ENCODE data around the gene BTBD6.

The BTBD6 gene
- long read RNA-seq, donor 1, transcript BTBD6-203 (4 exons, 2,176 nt) = major isoform, 14 of 27 reads
- long read RNA-seq, donor 1, partial matches to known transcripts = 7 of 27 reads
- long read RNA-seq, donor 1, other reads (novel, unspliced or antisense) = 0 of 27 reads
- long read RNA-seq, donor 2, transcript BTBD6-203 (4 exons, 2,176 nt) = major isoform, 12 of 14 reads
- long read RNA-seq, donor 2, partial matches to known transcripts = 0 of 14 reads
- long read RNA-seq, donor 2, other reads (novel, unspliced or antisense) = 0 of 14 reads
- long read RNA-seq, donor 3, transcript BTBD6-203 (4 exons, 2,176 nt) = major isoform, 10 of 12 reads
- long read RNA-seq, donor 3, partial matches to known transcripts = 0 of 12 reads
- long read RNA-seq, donor 3, other reads (novel, unspliced or antisense) = 0 of 12 reads
- long read RNA-seq, donor 4, transcript BTBD6-203 (4 exons, 2,176 nt) = major isoform, 16 of 22 reads
- long read RNA-seq, donor 4, partial matches to known transcripts = 0 of 22 reads
- long read RNA-seq, donor 4, other reads (novel, unspliced or antisense) = 0 of 22 reads
- long read RNA-seq, donor 5, transcript BTBD6-203 (4 exons, 2,176 nt) = major isoform, 22 of 27 reads
- long read RNA-seq, donor 5, partial matches to known transcripts = 0 of 27 reads
- long read RNA-seq, donor 5, other reads (novel, unspliced or antisense) = 0 of 27 reads
- long read RNA-seq, donor 6, transcript BTBD6-204 (3 exons, 2,195 nt) = minor isoform, 7 of 25 reads
- long read RNA-seq, donor 6, transcript BTBD6-203 (4 exons, 2,176 nt) = major isoform, 14 of 25 reads
- long read RNA-seq, donor 6, partial matches to known transcripts = 0 of 25 reads
- long read RNA-seq, donor 6, other reads (novel, unspliced or antisense) = 0 of 25 reads
- long read RNA-seq, donor 7 = 0 reads
- long read RNA-seq, donor 8, transcript BTBD6-203 (4 exons, 2,176 nt) = major isoform, 11 of 18 reads
- long read RNA-seq, donor 8, partial matches to known transcripts = 0 of 18 reads
- long read RNA-seq, donor 8, other reads (novel, unspliced or antisense) = 0 of 18 reads

GRCh38 chr14:105248368-105249181 lies at the start of gene BTBD6:
TSS of gene BTBD6 (plus strand) at chr14:105248533. CDS start at chr14:105248712, 179 bp downstream.
- no peak for DNase-seq

- DNase-seq = no peak
These were observed 49.7 kb upstream of the BTBD6 start for GRCh38 chr14:105198588-105198987.

- DNase-seq = no peak
These were observed 49.2 kb upstream of the BTBD6 start for GRCh38 chr14:105199093-105199492.

- no peak for DNase-seq
These were observed 48.3 kb upstream of the BTBD6 start for GRCh38 chr14:105200074-105200473.

- DNase-seq = no peak
These were observed 47.7 kb upstream of the BTBD6 start for GRCh38 chr14:105200641-105201040.

- DNase-seq = no peak
These were observed 47.0 kb upstream of the BTBD6 start for GRCh38 chr14:105201156-105201924.

- no peak for DNase-seq
These were observed 46.3 kb upstream of the BTBD6 start for GRCh38 chr14:105201925-105202513.

- peak; percentile 81 for DNase-seq
These were observed 45.2 kb upstream of the BTBD6 start for GRCh38 chr14:105203057-105203531.

GRCh38 chr14:105203701-105204100 lies 44.6 kb upstream of the BTBD6 start:
- no peak for DNase-seq

- no peak for DNase-seq
These were observed 44.0 kb upstream of the BTBD6 start for GRCh38 chr14:105204206-105204930.

GRCh38 chr14:105204931-105205672 lies 43.2 kb upstream of the BTBD6 start:
- no peak for DNase-seq

GRCh38 chr14:105205673-105206208 lies 42.6 kb upstream of the BTBD6 start:
- no peak for DNase-seq

GRCh38 chr14:105206873-105207272 lies 41.5 kb upstream of the BTBD6 start:
- DNase-seq = no peak

- DNase-seq = no peak
These were observed 40.9 kb upstream of the BTBD6 start for GRCh38 chr14:105207460-105207901.

- no peak for DNase-seq
These were observed 40.2 kb upstream of the BTBD6 start for GRCh38 chr14:105207996-105208737.

- DNase-seq = no peak
These were observed 39.6 kb upstream of the BTBD6 start for GRCh38 chr14:105208738-105209075.

- DNase-seq = no peak
These were observed 39.2 kb upstream of the BTBD6 start for GRCh38 chr14:105209091-105209490.

- DNase-seq = no peak
These were observed 38.7 kb upstream of the BTBD6 start for GRCh38 chr14:105209646-105210045.

All from right kidney (tissue), 9 donors.